Measurements from ENCODE around the gene PWWP2B.

Gene PWWP2B

DNA sequence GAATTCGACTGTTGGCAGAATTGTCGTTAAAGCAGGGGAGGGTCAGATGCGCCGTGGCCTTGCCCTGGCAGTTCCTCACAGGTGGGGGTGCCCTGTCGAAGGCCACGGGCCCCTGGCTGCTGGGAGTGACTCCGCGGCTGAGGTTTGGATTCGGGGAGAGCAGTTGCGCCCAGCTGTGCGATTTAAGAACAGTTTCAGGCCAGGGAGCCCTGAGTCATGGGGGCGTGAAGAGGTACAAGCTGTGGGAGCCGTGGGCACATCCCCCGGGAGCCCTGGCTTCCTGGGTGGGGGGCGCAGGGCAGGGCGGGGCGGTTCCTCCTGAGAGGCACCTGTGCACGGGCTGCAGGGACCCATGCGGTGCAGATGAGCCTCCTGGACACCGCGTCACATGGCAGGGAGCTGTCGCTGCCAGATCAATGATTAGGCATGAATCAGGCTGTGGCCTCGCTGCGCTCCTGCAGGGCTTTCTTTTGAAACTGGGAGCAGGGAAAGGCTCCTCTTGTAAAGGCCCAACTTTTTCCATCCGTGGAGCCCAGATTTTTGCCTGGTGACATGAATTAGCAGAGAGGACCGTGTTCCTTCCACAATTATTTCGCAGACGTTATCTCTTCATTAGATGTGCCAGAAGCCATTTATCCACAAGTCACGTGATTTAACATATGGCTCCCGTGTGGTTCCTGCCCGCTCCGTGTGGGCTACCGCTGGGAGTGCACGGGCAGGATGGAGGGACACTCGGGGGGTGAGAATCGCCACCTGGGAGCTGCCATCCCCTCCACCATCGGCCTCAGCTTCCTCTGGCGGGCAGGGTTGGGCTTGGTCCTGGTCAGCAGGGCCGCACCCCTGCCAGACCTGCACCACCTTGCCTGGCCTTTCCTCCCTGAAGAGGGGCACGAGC, 918 bp downstream of the PWWP2B start:
- peak; percentile 86 for DNase-seq (ENCODE audit: low read depth)
- peak overlapping the region; percentile 74 for H3K4me3 ChIP-seq (ENCODE audit: low read depth, low read length)
- TF ChIP-seq, protein P1, sequence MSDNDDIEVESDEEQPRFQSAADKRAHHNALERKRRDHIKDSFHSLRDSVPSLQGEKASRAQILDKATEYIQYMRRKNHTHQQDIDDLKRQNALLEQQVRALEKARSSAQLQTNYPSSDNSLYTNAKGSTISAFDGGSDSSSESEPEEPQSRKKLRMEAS (IDR thresholded peaks at IDR 0.05; ENCODE audit: low read depth, low read length), result peak; percentile 69
- TF ChIP-seq, protein P2, sequence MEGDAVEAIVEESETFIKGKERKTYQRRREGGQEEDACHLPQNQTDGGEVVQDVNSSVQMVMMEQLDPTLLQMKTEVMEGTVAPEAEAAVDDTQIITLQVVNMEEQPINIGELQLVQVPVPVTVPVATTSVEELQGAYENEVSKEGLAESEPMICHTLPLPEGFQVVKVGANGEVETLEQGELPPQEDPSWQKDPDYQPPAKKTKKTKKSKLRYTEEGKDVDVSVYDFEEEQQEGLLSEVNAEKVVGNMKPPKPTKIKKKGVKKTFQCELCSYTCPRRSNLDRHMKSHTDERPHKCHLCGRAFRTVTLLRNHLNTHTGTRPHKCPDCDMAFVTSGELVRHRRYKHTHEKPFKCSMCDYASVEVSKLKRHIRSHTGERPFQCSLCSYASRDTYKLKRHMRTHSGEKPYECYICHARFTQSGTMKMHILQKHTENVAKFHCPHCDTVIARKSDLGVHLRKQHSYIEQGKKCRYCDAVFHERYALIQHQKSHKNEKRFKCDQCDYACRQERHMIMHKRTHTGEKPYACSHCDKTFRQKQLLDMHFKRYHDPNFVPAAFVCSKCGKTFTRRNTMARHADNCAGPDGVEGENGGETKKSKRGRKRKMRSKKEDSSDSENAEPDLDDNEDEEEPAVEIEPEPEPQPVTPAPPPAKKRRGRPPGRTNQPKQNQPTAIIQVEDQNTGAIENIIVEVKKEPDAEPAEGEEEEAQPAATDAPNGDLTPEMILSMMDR (IDR thresholded peaks at IDR 0.05; ENCODE audit: low read depth, low read length), result no peak
- TF ChIP-seq MYC (IDR thresholded peaks at IDR 0.05; ENCODE audit: low read depth, low read length) (peak; percentile 52), POLR2A (IDR thresholded peaks at IDR 0.05; ENCODE audit: extremely low read depth, insufficient read length) (no peak)

DNA sequence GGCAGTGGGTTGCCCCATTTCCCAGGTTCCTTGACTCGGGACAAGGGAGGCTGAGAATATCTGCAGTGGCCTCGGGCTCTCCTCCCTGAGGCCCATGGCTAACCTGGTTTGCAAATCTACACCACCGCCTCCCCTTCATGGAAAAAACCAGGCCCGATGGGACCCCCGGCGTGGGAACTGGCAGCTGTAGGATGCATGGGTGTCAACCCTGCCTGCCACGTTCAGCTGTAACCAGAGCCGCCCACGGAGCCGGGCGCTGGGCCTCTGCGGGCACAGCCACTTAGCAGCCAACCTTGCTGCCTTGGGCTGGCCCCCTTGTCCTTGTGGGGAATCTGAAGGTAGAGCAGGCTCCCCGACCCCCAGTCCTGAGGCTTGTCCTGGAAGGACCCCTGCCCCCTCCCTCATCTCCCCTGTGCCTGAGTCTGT, 1.6 kb downstream of the PWWP2B start:
- H3K4me3 ChIP-seq (ENCODE audit: low read depth, low read length), result peak overlapping the region; percentile 74
- DNase-seq (ENCODE audit: low read depth), result no peak
- TF ChIP-seq, protein P1 (IDR thresholded peaks at IDR 0.05; ENCODE audit: low read depth, low read length), result no peak
- TF ChIP-seq, protein P2 (IDR thresholded peaks at IDR 0.05; ENCODE audit: low read depth, low read length), result no peak
- TF ChIP-seq MYC (IDR thresholded peaks at IDR 0.05; ENCODE audit: low read depth, low read length) (no peak), POLR2A (IDR thresholded peaks at IDR 0.05; ENCODE audit: extremely low read depth, insufficient read length) (no peak)

DNA sequence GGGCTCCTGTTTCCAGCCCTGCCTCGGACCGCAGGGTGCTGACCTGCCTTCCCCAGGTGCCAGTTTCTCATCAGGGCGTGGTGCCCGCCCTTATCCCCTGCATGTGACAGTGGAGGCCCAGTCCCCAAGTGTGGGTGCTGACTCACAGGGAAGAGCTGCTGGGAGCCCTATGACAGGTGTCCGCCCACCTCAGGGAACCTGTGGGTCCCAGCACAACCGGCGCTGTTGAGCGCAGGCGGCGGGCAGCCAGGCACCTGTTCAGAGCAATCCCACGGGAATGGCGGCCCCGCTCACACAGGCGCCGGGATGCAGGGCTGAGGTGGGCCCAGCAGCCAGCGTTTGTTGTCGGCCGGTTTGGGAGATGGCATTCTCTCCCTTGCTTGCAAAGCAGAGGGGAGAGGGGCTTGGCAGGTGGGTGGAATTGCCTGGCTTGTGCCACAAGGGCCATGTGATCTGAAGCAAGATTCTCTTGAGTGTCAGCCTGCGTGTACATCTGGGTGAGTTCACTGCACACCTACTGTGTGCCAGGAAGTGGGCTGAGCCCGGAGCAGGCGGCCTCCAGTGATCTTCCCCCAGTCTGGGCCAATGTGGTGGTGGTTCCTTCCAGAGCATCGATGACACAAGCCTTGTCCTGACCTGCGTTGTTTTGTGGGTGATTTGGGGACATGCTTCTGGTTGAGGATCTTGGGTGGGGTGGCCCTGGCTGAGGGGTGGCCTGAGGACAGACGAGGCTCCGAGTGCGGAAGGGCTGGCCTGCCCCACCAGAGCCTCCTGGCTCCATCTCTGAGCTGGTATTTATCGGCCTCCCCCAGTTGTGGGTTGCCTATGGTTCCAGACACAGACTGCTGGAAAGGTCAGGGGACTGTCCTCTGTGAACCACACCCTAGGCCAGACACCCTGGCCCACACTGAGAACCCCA, 2.4 kb downstream of the PWWP2B start:
- DNase-seq (ENCODE audit: low read depth), result no peak
- H3K4me3 ChIP-seq (ENCODE audit: low read depth, low read length), result no peak overlapping the region
- TF ChIP-seq, protein P1 (IDR thresholded peaks at IDR 0.05; ENCODE audit: low read depth, low read length), result no peak
- TF ChIP-seq POLR2A (IDR thresholded peaks at IDR 0.05; ENCODE audit: extremely low read depth, insufficient read length), result no peak
- TF ChIP-seq, protein P2 (IDR thresholded peaks at IDR 0.05; ENCODE audit: low read depth, low read length), result no peak
- no peak for TF ChIP-seq MYC (IDR thresholded peaks at IDR 0.05; ENCODE audit: low read depth, low read length)

DNA sequence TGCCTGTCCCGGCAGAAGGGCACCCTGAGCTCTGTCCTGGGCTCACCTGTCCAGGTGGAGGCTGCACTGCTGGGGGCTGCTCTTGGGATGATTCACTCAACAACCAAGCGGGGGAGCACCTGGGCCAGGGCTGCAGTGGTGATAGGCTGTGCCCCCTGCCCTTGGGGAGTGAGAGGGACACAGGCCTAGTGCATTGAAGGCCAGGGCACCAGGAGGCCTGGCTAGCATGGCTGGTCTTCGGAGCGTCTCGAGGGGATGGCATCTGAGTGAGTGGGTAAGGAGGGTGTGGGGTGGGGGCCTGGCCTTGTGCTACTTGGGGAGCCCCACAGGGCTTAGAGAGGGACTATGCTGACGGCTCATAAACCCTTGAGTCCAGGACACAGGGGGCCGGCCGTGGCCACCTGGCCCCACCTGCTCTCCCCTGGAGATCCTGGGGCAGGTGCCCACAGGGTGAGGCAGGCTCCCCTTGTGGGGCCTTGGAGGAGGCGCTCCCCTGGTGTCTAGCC, 3.1 kb downstream of the PWWP2B start:
- TF ChIP-seq, protein P2 (IDR thresholded peaks at IDR 0.05; ENCODE audit: low read depth, low read length), result no peak
- no peak for TF ChIP-seq MYC (IDR thresholded peaks at IDR 0.05; ENCODE audit: low read depth, low read length)
- TF ChIP-seq, protein P1 (IDR thresholded peaks at IDR 0.05; ENCODE audit: low read depth, low read length), result no peak
- TF ChIP-seq POLR2A (IDR thresholded peaks at IDR 0.05; ENCODE audit: extremely low read depth, insufficient read length), result no peak
- no peak for DNase-seq (ENCODE audit: low read depth)
- no peak overlapping the region for H3K4me3 ChIP-seq (ENCODE audit: low read depth, low read length)

DNA sequence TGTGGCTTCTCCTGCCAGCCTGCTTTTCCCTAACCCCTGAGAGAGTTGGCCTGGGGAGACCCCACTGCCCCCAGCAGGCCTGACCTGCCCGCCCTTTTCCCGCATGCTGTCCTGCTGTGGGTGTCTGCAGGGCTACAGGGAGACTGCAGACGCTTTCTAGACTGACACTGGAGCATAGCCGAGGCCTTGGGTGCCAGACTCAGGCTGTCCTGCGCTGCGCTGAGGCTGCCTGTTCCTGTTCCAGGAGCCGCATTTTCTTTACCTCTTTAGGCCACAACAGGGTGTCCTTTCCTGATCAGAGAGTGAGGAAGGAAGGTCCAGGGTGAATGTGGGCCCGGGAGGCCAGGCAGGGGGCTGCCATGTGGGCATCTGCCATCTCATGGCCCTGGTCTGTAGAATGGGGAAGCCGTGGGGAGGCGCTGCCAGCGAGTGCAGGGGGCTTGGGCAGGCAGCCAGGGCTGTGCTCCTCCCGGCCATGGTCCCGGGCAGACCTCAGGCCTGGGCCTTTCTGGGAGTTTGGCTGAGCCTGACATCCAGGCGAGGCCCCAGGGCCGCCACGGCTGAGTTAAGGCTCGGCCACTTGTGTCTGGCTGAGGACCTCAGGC, 3.6 kb downstream of the PWWP2B start:
- TF ChIP-seq MYC (IDR thresholded peaks at IDR 0.05; ENCODE audit: low read depth, low read length) (peak; percentile 44; the same call in 1 of the 2 replicates), POLR2A (IDR thresholded peaks at IDR 0.05; ENCODE audit: extremely low read depth, insufficient read length) (no peak)
- TF ChIP-seq, protein P2 (IDR thresholded peaks at IDR 0.05; ENCODE audit: low read depth, low read length), result no peak
- TF ChIP-seq, protein P1 (IDR thresholded peaks at IDR 0.05; ENCODE audit: low read depth, low read length), result peak; percentile 23; the same call in 1 of the 2 replicates
- no peak for DNase-seq (ENCODE audit: low read depth)
- no peak overlapping the region for H3K4me3 ChIP-seq (ENCODE audit: low read depth, low read length)

Data from NB4 (cell line).